ENCODE measurements around the gene CTSW.

DNA sequence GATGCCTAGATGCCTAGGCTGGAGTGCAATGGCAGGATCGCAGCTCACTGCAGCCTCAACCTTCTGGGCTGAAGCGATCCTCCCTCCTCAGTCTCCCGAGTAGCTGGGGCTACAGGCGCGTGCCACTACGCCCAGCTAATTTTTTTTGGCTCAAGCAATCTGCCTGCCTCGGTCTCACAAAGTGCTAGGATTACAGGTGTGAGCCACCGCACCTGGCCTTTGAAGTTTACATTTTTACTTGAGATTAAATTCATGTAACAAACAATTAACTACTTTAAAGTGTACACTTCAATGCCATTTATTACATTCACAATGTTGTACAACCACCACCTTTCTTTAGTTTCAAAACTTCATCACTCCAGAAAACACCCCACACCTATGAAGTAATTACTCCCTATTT lies 24.1 kb downstream of the CTSW start:
- TF ChIP-seq, protein P1, sequence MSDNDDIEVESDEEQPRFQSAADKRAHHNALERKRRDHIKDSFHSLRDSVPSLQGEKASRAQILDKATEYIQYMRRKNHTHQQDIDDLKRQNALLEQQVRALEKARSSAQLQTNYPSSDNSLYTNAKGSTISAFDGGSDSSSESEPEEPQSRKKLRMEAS (IDR thresholded peaks at IDR 0.05; ENCODE audit: low read depth, low read length), result no peak
- TF ChIP-seq, protein P2, sequence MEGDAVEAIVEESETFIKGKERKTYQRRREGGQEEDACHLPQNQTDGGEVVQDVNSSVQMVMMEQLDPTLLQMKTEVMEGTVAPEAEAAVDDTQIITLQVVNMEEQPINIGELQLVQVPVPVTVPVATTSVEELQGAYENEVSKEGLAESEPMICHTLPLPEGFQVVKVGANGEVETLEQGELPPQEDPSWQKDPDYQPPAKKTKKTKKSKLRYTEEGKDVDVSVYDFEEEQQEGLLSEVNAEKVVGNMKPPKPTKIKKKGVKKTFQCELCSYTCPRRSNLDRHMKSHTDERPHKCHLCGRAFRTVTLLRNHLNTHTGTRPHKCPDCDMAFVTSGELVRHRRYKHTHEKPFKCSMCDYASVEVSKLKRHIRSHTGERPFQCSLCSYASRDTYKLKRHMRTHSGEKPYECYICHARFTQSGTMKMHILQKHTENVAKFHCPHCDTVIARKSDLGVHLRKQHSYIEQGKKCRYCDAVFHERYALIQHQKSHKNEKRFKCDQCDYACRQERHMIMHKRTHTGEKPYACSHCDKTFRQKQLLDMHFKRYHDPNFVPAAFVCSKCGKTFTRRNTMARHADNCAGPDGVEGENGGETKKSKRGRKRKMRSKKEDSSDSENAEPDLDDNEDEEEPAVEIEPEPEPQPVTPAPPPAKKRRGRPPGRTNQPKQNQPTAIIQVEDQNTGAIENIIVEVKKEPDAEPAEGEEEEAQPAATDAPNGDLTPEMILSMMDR (IDR thresholded peaks at IDR 0.05; ENCODE audit: low read depth, low read length), result no peak
- TF ChIP-seq POLR2A (IDR thresholded peaks at IDR 0.05; ENCODE audit: extremely low read depth, insufficient read length), result no peak
